ENCODE results near the gene HOXD8.
A peak's percentile ranks its signal among the peaks of the same experiment; 100 is the strongest.

The HOXD8 gene

GRCh38 chr2:176091329-176092258 lies 37.9 kb upstream of the HOXD8 start:
- DNase-seq, result no peak

- DNase-seq, result no peak
Measured at GRCh38 chr2:176092270-176093144, 37.0 kb upstream of the HOXD8 start, which contains the start of gene HOXD13. HOXD13 (plus strand) TSS chr2:176092721; CDS start chr2:176092891, 170 bp downstream.

GRCh38 chr2:176093145-176093897 lies 36.2 kb upstream of the HOXD8 start:
- no peak for DNase-seq

- DNase-seq, result no peak
Measured at GRCh38 chr2:176093898-176094249, 35.6 kb upstream of the HOXD8 start.

- no peak for DNase-seq
Measured at GRCh38 chr2:176094349-176094748, 35.2 kb upstream of the HOXD8 start.

GRCh38 chr2:176095421-176095820 lies 34.1 kb upstream of the HOXD8 start:
- DNase-seq, result no peak

- DNase-seq, result no peak
Measured at GRCh38 chr2:176096243-176096985, 33.1 kb upstream of the HOXD8 start.

- peak in 2 of 4 experiments; percentile 14 to 23 for DNase-seq
Measured at GRCh38 chr2:176096986-176097819, 32.3 kb upstream of the HOXD8 start.

GRCh38 chr2:176097820-176098365 lies 31.6 kb upstream of the HOXD8 start:
- no peak for DNase-seq

GRCh38 chr2:176098366-176099158 lies 30.9 kb upstream of the HOXD8 start:
- DNase-seq, result no peak

GRCh38 chr2:176099159-176099727 lies 30.3 kb upstream of the HOXD8 start:
- no peak for DNase-seq

GRCh38 chr2:176099728-176100546 lies 29.6 kb upstream of the HOXD8 start, which contains the start of gene HOXD12:
HOXD12 (plus strand) TSS chr2:176099795; CDS start chr2:176099802, 7 bp downstream.
- no peak for DNase-seq

GRCh38 chr2:176100547-176101140 lies 28.9 kb upstream of the HOXD8 start:
- no peak for DNase-seq

GRCh38 chr2:176101216-176101830 lies 28.2 kb upstream of the HOXD8 start:
- no peak for DNase-seq

- no peak for DNase-seq
Measured at GRCh38 chr2:176101842-176102241, 27.7 kb upstream of the HOXD8 start.

- no peak for DNase-seq
Measured at GRCh38 chr2:176102309-176102866, 27.1 kb upstream of the HOXD8 start.

GRCh38 chr2:176103194-176103593 lies 26.3 kb upstream of the HOXD8 start:
- no peak for DNase-seq

Measured in activated naive CD4-positive, alpha-beta T cell (primary cell).